ENCODE measurements around the gene DRD4. TPM values are rescaled to one million over a fixed set of nuclear protein-coding genes. Genes with fewer than 3 reads are reported as not detected.

Gene DRD4
- total and polyA plus RNA-seq, 10 of the 15 experiments (the other 5 are each of a cell fraction or from before 2014, with no cell fraction given), result not detected

DNA sequence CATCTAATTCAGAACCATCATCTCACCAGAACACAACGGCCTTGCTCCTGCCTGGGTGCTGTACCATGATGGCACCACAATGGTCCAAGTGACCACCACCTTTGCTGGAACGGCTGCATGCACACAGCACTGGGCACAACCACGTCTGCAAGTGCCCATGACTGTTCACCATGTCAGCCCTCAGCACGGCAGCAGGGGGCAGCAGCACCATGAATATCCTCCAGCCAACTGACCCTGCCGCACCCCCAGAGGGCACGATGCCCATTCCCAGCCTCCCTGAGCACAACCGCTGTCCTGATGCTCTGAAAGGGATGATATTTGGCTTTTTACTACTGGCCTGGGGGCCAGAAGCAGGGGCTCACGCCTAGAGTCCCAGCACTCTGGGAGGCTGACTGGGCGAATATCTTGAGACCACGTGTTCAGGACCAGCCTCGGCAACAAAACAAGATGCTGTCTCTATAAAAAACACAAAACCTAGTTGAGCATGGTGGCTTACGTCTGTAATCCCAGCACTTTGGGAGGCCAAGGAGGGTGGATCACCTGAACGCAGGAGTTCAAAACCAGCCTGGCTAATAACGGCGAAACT, 25.7 kb downstream of the DRD4 start (continued):
- no peak for TF ChIP-seq FOXK2 (IDR thresholded peaks at IDR 0.05)
- no peak for TF ChIP-seq POLR2AphosphoS5 (IDR thresholded peaks at IDR 0.05; ENCODE audit: low read length)
- no peak for TF ChIP-seq CBX5 (IDR thresholded peaks at IDR 0.05; ENCODE audit: low read depth)
- TF ChIP-seq KLF5 (IDR thresholded peaks at IDR 0.05; ENCODE audit: partially characterized antibody), result no peak
- no peak for TF ChIP-seq WRNIP1 (IDR thresholded peaks at IDR 0.05; ENCODE audit: borderline replicate concordance, low read depth, low read length)
- no peak for TF ChIP-seq NFYA (IDR thresholded peaks at IDR 0.05; ENCODE audit: borderline replicate concordance, low read depth, low read length)
- no peak for TF ChIP-seq MTA2 (IDR thresholded peaks at IDR 0.05; ENCODE audit: low read depth)
- TF ChIP-seq, protein P1, sequence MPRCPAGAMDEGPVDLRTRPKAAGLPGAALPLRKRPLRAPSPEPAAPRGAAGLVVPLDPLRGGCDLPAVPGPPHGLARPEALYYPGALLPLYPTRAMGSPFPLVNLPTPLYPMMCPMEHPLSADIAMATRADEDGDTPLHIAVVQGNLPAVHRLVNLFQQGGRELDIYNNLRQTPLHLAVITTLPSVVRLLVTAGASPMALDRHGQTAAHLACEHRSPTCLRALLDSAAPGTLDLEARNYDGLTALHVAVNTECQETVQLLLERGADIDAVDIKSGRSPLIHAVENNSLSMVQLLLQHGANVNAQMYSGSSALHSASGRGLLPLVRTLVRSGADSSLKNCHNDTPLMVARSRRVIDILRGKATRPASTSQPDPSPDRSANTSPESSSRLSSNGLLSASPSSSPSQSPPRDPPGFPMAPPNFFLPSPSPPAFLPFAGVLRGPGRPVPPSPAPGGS (IDR thresholded peaks at IDR 0.05; ENCODE audit: borderline replicate concordance, insufficient read depth, low read depth, low read length, poor library complexity, severe bottlenecking), result no peak
- TF ChIP-seq, protein P2, sequence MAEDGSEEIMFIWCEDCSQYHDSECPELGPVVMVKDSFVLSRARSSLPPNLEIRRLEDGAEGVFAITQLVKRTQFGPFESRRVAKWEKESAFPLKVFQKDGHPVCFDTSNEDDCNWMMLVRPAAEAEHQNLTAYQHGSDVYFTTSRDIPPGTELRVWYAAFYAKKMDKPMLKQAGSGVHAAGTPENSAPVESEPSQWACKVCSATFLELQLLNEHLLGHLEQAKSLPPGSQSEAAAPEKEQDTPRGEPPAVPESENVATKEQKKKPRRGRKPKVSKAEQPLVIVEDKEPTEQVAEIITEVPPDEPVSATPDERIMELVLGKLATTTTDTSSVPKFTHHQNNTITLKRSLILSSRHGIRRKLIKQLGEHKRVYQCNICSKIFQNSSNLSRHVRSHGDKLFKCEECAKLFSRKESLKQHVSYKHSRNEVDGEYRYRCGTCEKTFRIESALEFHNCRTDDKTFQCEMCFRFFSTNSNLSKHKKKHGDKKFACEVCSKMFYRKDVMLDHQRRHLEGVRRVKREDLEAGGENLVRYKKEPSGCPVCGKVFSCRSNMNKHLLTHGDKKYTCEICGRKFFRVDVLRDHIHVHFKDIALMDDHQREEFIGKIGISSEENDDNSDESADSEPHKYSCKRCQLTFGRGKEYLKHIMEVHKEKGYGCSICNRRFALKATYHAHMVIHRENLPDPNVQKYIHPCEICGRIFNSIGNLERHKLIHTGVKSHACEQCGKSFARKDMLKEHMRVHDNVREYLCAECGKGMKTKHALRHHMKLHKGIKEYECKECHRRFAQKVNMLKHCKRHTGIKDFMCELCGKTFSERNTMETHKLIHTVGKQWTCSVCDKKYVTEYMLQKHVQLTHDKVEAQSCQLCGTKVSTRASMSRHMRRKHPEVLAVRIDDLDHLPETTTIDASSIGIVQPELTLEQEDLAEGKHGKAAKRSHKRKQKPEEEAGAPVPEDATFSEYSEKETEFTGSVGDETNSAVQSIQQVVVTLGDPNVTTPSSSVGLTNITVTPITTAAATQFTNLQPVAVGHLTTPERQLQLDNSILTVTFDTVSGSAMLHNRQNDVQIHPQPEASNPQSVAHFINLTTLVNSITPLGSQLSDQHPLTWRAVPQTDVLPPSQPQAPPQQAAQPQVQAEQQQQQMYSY (CRISPR knock-in tag; IDR thresholded peaks at IDR 0.05), result no peak
- no peak for TF ChIP-seq SUPT20H (IDR thresholded peaks at IDR 0.05; ENCODE audit: borderline replicate concordance, control insufficient read depth, low read depth, low read length)
- TF ChIP-seq TCF7 (IDR thresholded peaks at IDR 0.05; ENCODE audit: borderline replicate concordance), result no peak
- no peak for TF ChIP-seq EZH2 (IDR thresholded peaks at IDR 0.05; ENCODE audit: borderline replicate concordance, control insufficient read depth, low read depth, low read length)
- TF ChIP-seq, protein P3, sequence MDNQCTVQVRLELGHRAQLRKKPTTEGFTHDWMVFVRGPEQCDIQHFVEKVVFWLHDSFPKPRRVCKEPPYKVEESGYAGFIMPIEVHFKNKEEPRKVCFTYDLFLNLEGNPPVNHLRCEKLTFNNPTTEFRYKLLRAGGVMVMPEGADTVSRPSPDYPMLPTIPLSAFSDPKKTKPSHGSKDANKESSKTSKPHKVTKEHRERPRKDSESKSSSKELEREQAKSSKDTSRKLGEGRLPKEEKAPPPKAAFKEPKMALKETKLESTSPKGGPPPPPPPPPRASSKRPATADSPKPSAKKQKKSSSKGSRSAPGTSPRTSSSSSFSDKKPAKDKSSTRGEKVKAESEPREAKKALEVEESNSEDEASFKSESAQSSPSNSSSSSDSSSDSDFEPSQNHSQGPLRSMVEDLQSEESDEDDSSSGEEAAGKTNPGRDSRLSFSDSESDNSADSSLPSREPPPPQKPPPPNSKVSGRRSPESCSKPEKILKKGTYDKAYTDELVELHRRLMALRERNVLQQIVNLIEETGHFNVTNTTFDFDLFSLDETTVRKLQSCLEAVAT (IDR thresholded peaks at IDR 0.05), result no peak
- no peak for TF ChIP-seq ZNF384 (IDR thresholded peaks at IDR 0.05; ENCODE audit: borderline replicate concordance, low read depth, low read length)
- TF ChIP-seq ZNF274 (IDR thresholded peaks at IDR 0.05; ENCODE audit: insufficient read depth, insufficient read length), result no peak
- TF ChIP-seq, protein P4, sequence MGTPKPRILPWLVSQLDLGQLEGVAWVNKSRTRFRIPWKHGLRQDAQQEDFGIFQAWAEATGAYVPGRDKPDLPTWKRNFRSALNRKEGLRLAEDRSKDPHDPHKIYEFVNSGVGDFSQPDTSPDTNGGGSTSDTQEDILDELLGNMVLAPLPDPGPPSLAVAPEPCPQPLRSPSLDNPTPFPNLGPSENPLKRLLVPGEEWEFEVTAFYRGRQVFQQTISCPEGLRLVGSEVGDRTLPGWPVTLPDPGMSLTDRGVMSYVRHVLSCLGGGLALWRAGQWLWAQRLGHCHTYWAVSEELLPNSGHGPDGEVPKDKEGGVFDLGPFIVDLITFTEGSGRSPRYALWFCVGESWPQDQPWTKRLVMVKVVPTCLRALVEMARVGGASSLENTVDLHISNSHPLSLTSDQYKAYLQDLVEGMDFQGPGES (IDR thresholded peaks at IDR 0.05), result 0 out of 2 replicates have a peak, but pooled peaks have one; percentile 28
